Activated CD4-positive, alpha-beta T cell treated with anti-CD3 and anti-CD28 coated beads for 24 hours (primary cell): ENCODE results near the gene ULBP3.
"Not testable (repeated sequence)": the region's sequence is repeated elsewhere in the genome, so short reads cannot be mapped to it uniquely, and the experiment has no call there.

Experiments used
- DNase-seq, 2 donors: peaks; one replicate each; pipeline ENCODE4 v3.0.0-alpha.2; 2020; ENCODE audit warnings: low read depth in 2 of 2

Gene ULBP3

GRCh38 chr6:150076196-150076893, 7.4 kb upstream of the ULBP3 start:
- no peak for DNase-seq

GRCh38 chr6:150075034-150075421, 6.1 kb upstream of the ULBP3 start:
- DNase-seq = no peak

- DNase-seq = not testable (repeated sequence)
Observed at GRCh38 chr6:150074396-150075033, 5.6 kb upstream of the ULBP3 start.

- DNase-seq = no peak
Observed at GRCh38 chr6:150072201-150072600, 3.3 kb upstream of the ULBP3 start.

- DNase-seq = no peak
Observed at GRCh38 chr6:150070236-150070818, 1.4 kb upstream of the ULBP3 start.

- DNase-seq = no peak
Observed at GRCh38 chr6:150069706-150070105, 785 bp upstream of the ULBP3 start.

GRCh38 chr6:150068151-150068550, 770 bp downstream of the ULBP3 start:
- no peak for DNase-seq

- DNase-seq = no peak
Observed at GRCh38 chr6:150065083-150065482, 3.8 kb downstream of the ULBP3 start.

GRCh38 chr6:150063640-150064039, 5.3 kb downstream of the ULBP3 start:
- no peak for DNase-seq

GRCh38 chr6:150059973-150060372, 8.9 kb downstream of the ULBP3 start:
- not testable (repeated sequence) for DNase-seq

GRCh38 chr6:150058986-150059385, 9.9 kb downstream of the ULBP3 start:
- no peak for DNase-seq

- DNase-seq = no peak
Observed at GRCh38 chr6:150058231-150058792, 10.6 kb downstream of the ULBP3 start.

- no peak for DNase-seq
Observed at GRCh38 chr6:150057501-150057951, 11.4 kb downstream of the ULBP3 start.

- DNase-seq = no peak
Observed at GRCh38 chr6:150056916-150057315, 12.0 kb downstream of the ULBP3 start.

GRCh38 chr6:150056156-150056555, 12.8 kb downstream of the ULBP3 start:
- DNase-seq = no peak

- no peak for DNase-seq
Observed at GRCh38 chr6:150055131-150055530, 13.8 kb downstream of the ULBP3 start.

GRCh38 chr6:150053450-150053849, 15.5 kb downstream of the ULBP3 start:
- DNase-seq = no peak

- DNase-seq = no peak
Observed at GRCh38 chr6:150050846-150051245, 18.1 kb downstream of the ULBP3 start.

- no peak for DNase-seq
Observed at GRCh38 chr6:150048099-150048498, 20.8 kb downstream of the ULBP3 start.

GRCh38 chr6:150046943-150047342, 22.0 kb downstream of the ULBP3 start:
- DNase-seq = no peak

GRCh38 chr6:150044621-150045145, 24.2 kb downstream of the ULBP3 start:
- DNase-seq = no peak
